GM19351 (cell line): ENCODE measurements around the gene DNM1.

Experiments used
- ATAC-seq: cut with Tn5 transposase; IDR thresholded peaks from one replicate; pipeline ENCODE4 v1.9.1; 2021; ENCODE audit warnings: mild to moderate bottlenecking, moderate library complexity; ENCODE audit not compliant: unreplicated experiment

The DNM1 gene

GRCh38 chr9:128204858-128205257 is 1.7 kb downstream of the DNM1 start:
- ATAC-seq, result no peak

GRCh38 chr9:128205296-128205944 is 2.2 kb downstream of the DNM1 start:
- ATAC-seq, result no peak

GRCh38 chr9:128206484-128206883 is 3.3 kb downstream of the DNM1 start:
- no peak for ATAC-seq

GRCh38 chr9:128206916-128207910 is 4.0 kb downstream of the DNM1 start:
- no peak for ATAC-seq

- no peak for ATAC-seq
These were observed 5.2 kb downstream of the DNM1 start for GRCh38 chr9:128208386-128208785.

- no peak for ATAC-seq
These were observed 5.9 kb downstream of the DNM1 start for GRCh38 chr9:128208946-128209669.

GRCh38 chr9:128211186-128211980 is 8.2 kb downstream of the DNM1 start:
- ATAC-seq, result no peak

GRCh38 chr9:128211981-128212281 is 8.8 kb downstream of the DNM1 start:
- ATAC-seq, result no peak

GRCh38 chr9:128213746-128214497 is 10.7 kb downstream of the DNM1 start:
- ATAC-seq, result no peak

- no peak for ATAC-seq
These were observed 11.7 kb downstream of the DNM1 start for GRCh38 chr9:128214571-128215490.

- ATAC-seq, result no peak
These were observed 12.6 kb downstream of the DNM1 start for GRCh38 chr9:128215491-128216409.

- no peak for ATAC-seq
These were observed 13.8 kb downstream of the DNM1 start for GRCh38 chr9:128216781-128217553.

- ATAC-seq, result no peak
These were observed 15.0 kb downstream of the DNM1 start for GRCh38 chr9:128218172-128218517.

- ATAC-seq, result peak; percentile 96
These were observed 15.6 kb downstream of the DNM1 start for GRCh38 chr9:128218518-128219389.

GRCh38 chr9:128219831-128220230 is 16.7 kb downstream of the DNM1 start:
- ATAC-seq, result no peak

GRCh38 chr9:128222026-128222425 is 18.8 kb downstream of the DNM1 start:
- no peak for ATAC-seq
